ENCODE data around the gene RPUSD2. TPM values are rescaled to one million over a fixed set of nuclear protein-coding genes. Genes with fewer than 3 reads are reported as not detected.
A peak's percentile ranks its signal among the peaks of the same experiment; 100 is the strongest.

Gene RPUSD2
- total RNA-seq (2014; rRNA removed; shearing (Covaris generic)) = 13.7 and 17.9 TPM in 2 replicates
- polyA plus RNA-seq (2015; cell fraction: cytosol; rRNA removed) = 13.6 and 18.1 TPM in 2 replicates
- 3.9 and 10.5 TPM in 2 replicates for polyA plus RNA-seq (2015; cell fraction: nucleus; rRNA removed)

- in situ Hi-C loops (cut with HindIII; ENCODE audit: low pct_unique_long_range_greater_than_20kb, low sequenced_read_pairs) = no loop called here
- peak; percentile 90 for DNase-seq (ENCODE audit: low read depth, low spot score)
Measured at GRCh38 chr15:40569129-40569953, at the start of gene RPUSD2. Gene RPUSD2, plus strand, starts transcription at chr15:40569299. Its CDS starts 39 bp downstream, at chr15:40569338.

- in situ Hi-C loops (cut with HindIII; ENCODE audit: low pct_unique_long_range_greater_than_20kb, low sequenced_read_pairs) = no loop called here
- DNase-seq (ENCODE audit: low read depth, low spot score) = no peak
Measured at GRCh38 chr15:40523611-40524010, 45.5 kb upstream of the RPUSD2 start.

DNA sequence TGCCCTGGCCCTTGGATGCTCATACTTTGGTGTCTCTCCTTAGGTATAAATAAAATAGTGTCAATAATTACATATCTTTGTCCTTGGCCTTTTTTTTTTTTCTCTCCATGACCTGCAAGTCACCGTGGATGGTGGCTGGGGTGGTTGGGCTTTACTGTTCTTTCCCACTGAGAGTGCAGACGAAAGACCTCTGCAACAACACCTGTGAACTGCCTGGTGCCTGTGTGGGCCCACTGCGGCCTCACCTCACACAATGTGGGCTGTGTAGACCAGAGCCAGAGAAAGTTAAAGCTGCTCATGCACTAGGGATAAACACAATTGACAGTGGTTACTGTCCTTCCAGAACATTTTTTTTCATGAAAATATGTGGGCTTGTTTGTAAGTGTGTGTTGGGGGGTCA is 43.2 kb upstream of the RPUSD2 start:
- in situ Hi-C loops (cut with HindIII; ENCODE audit: low pct_unique_long_range_greater_than_20kb, low sequenced_read_pairs) = no loop called here
- no peak for DNase-seq (ENCODE audit: low read depth, low spot score)

DNA sequence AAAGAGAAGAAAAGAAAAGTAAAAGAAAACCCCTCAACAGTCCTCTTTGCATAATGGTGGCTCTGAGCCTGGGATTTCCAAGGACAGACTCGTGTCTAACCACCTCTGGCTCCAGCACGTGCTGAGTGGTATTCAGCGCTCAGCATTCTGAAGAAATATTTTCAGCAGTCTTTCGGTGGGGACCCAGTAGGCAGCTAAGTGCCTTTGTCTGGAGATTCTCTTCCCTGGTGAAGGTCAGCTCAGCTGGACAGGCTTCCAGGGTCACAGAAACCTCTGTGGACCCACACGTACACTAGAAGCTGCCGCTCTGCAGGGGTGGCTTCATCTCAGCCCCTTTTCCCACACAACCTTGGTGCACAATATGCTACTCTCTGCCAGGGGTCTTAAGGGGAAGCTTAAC is 40.3 kb upstream of the RPUSD2 start:
- in situ Hi-C loops (cut with HindIII; ENCODE audit: low pct_unique_long_range_greater_than_20kb, low sequenced_read_pairs) = no loop called here
- no peak for DNase-seq (ENCODE audit: low read depth, low spot score)

DNA sequence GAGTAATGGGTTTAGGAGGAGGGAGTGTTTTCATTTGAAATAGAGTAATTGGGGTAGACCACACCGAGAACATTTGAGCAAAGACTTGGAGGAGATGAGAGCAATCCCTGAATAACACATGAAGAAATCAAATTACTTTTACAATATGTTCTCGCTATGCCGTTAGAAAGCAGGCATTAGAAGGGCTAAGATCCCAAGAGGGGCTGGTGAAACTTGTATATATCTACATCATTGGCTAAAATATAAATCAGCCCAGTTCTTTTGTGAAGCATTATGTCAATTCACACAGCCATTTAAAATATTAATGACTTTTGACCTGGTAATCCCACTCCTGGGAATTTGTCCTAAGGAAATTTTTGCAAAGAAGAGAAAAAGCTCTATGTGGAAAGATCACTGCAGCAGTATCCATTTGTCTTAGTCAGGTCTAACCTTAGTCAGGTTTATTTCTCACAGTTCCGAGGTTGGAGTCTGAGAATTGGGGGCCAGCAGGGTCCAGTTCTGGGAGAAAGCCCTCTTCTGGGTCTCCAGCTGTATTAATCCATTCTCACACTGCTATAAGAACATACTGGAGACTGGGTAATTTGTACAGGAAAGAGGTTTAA is 35.2 kb upstream of the RPUSD2 start:
- in situ Hi-C loops (cut with HindIII; ENCODE audit: low pct_unique_long_range_greater_than_20kb, low sequenced_read_pairs) = no loop called here
- DNase-seq (ENCODE audit: low read depth, low spot score) = no peak

DNA sequence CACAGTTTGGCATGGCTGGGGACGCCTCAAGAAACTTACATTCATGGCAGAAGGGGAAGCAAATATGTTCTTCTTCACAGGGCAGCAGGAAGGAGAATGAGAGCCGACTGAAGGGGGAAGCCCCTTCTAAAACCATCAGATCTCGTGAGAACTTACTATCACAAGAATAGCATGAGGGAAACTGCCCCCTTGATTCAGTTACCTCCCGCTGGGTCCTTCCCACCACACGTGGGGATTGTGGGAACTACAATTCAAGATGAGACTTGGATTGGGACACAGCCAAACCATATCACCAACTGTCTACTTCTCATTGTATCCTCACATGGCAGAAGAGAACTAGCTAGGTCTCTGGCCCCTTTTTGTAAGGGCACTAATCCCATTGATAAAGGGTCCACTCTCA is 34.7 kb upstream of the RPUSD2 start:
- in situ Hi-C loops (cut with HindIII; ENCODE audit: low pct_unique_long_range_greater_than_20kb, low sequenced_read_pairs) = no loop called here

GRCh38 chr15:40536501-40536900 is 32.6 kb upstream of the RPUSD2 start:
- in situ Hi-C loops (cut with HindIII; ENCODE audit: low pct_unique_long_range_greater_than_20kb, low sequenced_read_pairs) = no loop called here
- no peak for DNase-seq (ENCODE audit: low read depth, low spot score)

More for the DNA sequence above, 34.7 kb upstream of the RPUSD2 start:
- DNase-seq (ENCODE audit: low read depth, low spot score) = peak; percentile 9

DNA sequence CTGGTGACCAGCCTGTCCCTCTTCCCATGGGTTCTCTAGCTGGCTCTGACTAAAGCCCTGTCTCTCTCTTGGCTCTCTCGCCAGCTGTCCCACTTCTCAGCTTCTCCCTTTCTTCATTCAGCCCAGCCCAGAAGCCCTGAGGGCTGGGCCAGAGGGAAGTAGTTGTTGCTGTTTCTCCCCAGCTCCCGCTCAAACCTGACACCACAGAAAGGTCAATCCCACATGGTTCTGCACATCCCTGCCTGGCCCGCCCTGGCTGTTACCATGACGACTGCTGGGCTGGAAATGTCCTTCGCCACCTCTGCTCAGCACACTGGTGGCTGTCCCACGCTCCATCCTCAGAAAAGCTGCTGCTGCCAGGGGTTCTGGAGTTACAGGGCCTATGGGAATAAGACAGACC is 30.1 kb upstream of the RPUSD2 start:
- no peak for DNase-seq (ENCODE audit: low read depth, low spot score)
- in situ Hi-C loops (cut with HindIII; ENCODE audit: low pct_unique_long_range_greater_than_20kb, low sequenced_read_pairs) = no loop called here

GRCh38 chr15:40543082-40543481 is 26.0 kb upstream of the RPUSD2 start:
- DNase-seq (ENCODE audit: low read depth, low spot score) = no peak
- in situ Hi-C loops (cut with HindIII; ENCODE audit: low pct_unique_long_range_greater_than_20kb, low sequenced_read_pairs) = no loop called here

- no peak for DNase-seq (ENCODE audit: low read depth, low spot score)
- in situ Hi-C loops (cut with HindIII; ENCODE audit: low pct_unique_long_range_greater_than_20kb, low sequenced_read_pairs) = no loop called here
Measured at GRCh38 chr15:40543631-40544294, 25.3 kb upstream of the RPUSD2 start.

DNA sequence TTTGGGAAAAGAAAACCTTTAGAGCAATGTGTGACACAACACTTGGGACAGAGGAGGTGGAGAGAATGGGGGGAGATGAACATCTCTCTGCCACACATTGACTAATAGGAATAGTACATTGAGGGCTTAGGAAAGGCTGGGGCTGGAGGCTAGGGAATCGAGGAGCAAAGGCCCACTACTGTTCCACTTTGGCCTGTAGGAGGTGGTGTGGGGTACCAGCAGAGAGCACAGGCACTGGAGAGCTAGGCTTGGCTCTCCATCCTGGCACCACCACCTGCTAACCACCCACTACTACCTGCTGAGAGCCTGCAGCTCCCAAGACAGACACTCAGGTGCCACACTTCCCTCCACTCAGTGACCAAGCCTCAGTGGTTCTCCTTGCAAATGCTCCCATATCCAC is 23.6 kb upstream of the RPUSD2 start:
- peak; percentile 30 for DNase-seq (ENCODE audit: low read depth, low spot score)
- in situ Hi-C loops (cut with HindIII; ENCODE audit: low pct_unique_long_range_greater_than_20kb, low sequenced_read_pairs) = no loop called here

- no peak for DNase-seq (ENCODE audit: low read depth, low spot score)
- in situ Hi-C loops (cut with HindIII; ENCODE audit: low pct_unique_long_range_greater_than_20kb, low sequenced_read_pairs) = no loop called here
Measured at GRCh38 chr15:40548610-40549009, 20.5 kb upstream of the RPUSD2 start.

- in situ Hi-C loops (cut with HindIII; ENCODE audit: low pct_unique_long_range_greater_than_20kb, low sequenced_read_pairs) = no loop called here
Measured at GRCh38 chr15:40549894-40550293, 19.2 kb upstream of the RPUSD2 start.

GRCh38 chr15:40550341-40551037 is 18.6 kb upstream of the RPUSD2 start:
- DNase-seq (ENCODE audit: low read depth, low spot score) = no peak
- in situ Hi-C loops (cut with HindIII; ENCODE audit: low pct_unique_long_range_greater_than_20kb, low sequenced_read_pairs) = no loop called here

More at GRCh38 chr15:40549894-40550293, 19.2 kb upstream of the RPUSD2 start:
- DNase-seq (ENCODE audit: low read depth, low spot score) = no peak

DNA sequence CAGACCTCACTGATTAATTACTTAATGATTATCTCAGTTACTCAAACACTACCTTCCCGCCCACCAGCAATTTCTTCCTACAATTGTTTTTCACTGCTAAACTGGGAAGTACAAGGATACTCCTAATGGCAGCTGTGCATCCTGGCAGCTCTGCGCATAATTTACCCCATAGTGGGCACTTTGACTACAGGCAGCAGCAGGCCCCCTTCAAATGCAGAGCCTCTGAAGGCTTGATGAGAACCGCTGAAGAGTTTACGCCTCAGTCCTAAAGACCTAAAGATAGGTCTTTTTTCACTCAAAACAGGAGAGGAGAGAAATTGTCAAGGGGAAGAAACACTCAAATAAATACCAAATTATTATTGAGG is 15.0 kb upstream of the RPUSD2 start:
- in situ Hi-C loops (cut with HindIII; ENCODE audit: low pct_unique_long_range_greater_than_20kb, low sequenced_read_pairs) = no loop called here
- no peak for DNase-seq (ENCODE audit: low read depth, low spot score)

DNA sequence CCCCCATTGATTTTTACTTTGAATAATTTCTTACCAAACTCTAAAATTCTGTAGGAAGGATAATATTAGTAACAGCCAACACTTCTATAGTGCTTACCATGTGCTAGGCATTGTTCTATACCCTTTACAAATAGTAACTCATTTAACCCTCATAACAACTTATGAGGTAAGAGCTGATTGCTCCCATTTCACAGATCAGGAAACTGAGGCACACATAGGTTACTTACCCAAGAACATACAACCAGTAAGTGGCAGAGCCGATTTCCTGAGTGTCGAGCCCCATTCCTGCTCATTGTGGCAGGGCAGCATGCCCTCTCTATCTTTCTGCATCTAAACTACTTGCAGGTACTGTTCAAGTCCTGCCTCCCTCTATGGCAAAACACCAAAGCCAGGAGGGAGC is 13.2 kb upstream of the RPUSD2 start:
- no peak for DNase-seq (ENCODE audit: low read depth, low spot score)
- in situ Hi-C loops (cut with HindIII; ENCODE audit: low pct_unique_long_range_greater_than_20kb, low sequenced_read_pairs) = no loop called here

GRCh38 chr15:40558952-40559742 is 10.0 kb upstream of the RPUSD2 start:
- in situ Hi-C loops (cut with HindIII; ENCODE audit: low pct_unique_long_range_greater_than_20kb, low sequenced_read_pairs) = no loop called here
- DNase-seq (ENCODE audit: low read depth, low spot score) = no peak
